Endothelial cell of umbilical vein (primary cell): ENCODE measurements around the gene NBEAL1.

Source experiments
- JUN ChIP-seq: IDR thresholded peaks from 2 replicates; pipeline ENCODE4 v1.6.1; 2011; ENCODE audit warnings: borderline replicate concordance, low read depth; ENCODE audit not compliant: insufficient read length, insufficient read depth
- POLR2A ChIP-seq: IDR thresholded peaks from 2 replicates; pipeline ENCODE4 v1.6.1; 2012; ENCODE audit warnings: low read depth, mild to moderate bottlenecking, control low read depth, low read length
- POLR2AphosphoS5 ChIP-seq: IDR thresholded peaks from 2 replicates; pipeline ENCODE4 v1.6.1; 2012; ENCODE audit warnings: low read depth, mild to moderate bottlenecking, control low read depth, low read length, moderate library complexity; ENCODE audit not compliant: insufficient read depth
- TF ChIP-seq, protein P1 (sequence below), 2 donors: IDR thresholded peaks; 1 replicate in 1 of 2; 2 replicates in 1 of 2; pipeline ENCODE4 v1.5.1; 2011; ENCODE audit warnings: low read length in 2 of 2, mild to moderate bottlenecking in 2 of 2, moderate library complexity in 2 of 2, control low read depth in 1 of 2, inconsistent platforms in 1 of 2, low read depth in 1 of 2; ENCODE audit not compliant: insufficient read depth in 1 of 2; ENCODE audit errors: extremely low read depth in 1 of 2

DNA sequence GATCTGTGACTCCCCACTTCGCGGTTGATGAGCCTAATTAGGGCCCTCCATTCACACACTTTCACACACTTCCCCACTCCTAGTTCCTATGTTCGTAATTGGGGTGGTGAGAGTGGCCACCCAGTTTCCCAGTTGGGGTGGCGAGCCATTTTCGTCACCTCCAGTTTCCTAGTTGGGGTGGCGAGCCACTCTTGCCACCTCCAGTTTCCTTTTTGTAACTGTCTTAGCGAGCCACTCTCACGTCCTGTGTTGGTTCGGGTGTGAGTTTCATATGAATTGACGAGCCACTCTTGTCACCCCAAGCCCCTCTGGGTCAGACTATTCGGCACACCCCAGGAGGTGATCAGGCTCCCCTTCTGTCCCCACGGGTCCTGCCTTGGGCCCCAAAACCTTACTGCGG is 238.1 kb downstream of the NBEAL1 start:
- TF ChIP-seq, protein P1, sequence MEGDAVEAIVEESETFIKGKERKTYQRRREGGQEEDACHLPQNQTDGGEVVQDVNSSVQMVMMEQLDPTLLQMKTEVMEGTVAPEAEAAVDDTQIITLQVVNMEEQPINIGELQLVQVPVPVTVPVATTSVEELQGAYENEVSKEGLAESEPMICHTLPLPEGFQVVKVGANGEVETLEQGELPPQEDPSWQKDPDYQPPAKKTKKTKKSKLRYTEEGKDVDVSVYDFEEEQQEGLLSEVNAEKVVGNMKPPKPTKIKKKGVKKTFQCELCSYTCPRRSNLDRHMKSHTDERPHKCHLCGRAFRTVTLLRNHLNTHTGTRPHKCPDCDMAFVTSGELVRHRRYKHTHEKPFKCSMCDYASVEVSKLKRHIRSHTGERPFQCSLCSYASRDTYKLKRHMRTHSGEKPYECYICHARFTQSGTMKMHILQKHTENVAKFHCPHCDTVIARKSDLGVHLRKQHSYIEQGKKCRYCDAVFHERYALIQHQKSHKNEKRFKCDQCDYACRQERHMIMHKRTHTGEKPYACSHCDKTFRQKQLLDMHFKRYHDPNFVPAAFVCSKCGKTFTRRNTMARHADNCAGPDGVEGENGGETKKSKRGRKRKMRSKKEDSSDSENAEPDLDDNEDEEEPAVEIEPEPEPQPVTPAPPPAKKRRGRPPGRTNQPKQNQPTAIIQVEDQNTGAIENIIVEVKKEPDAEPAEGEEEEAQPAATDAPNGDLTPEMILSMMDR (IDR thresholded peaks at IDR 0.05; ENCODE audit: extremely low read depth in 1 of 2, insufficient read depth in 1 of 2, low read depth in 1 of 2, low read length in 2 of 2): no peak
- TF ChIP-seq POLR2A: no peak
- no peak for TF ChIP-seq POLR2AphosphoS5
- TF ChIP-seq JUN: no peak
